Renal cortical epithelial cell (primary cell): ENCODE data around the gene FBXL4. TPM values are rescaled to one million over a fixed set of nuclear protein-coding genes. Genes with fewer than 3 reads are reported as not detected.

Experiments
- DNase-seq: peaks from one replicate; pipeline ENCODE4 v3.0.0-alpha.2; 2011; ENCODE audit warnings: low read depth
- total RNA-seq: library from RNA; depleted of rRNA; stranded (reverse); fragments of >200 nt; gene quantifications from 2 replicates; pipeline ENCODE4 v1.2.3, GENCODE V29; 2014

FBXL4 gene
- total RNA-seq, 1 donor from 2014 or later, result 39.4 TPM

- DNase-seq, result no peak
Observed at GRCh38 chr6:98824902-98825599, 122.7 kb downstream of the FBXL4 start.

GRCh38 chr6:98824162-98824901, 123.4 kb downstream of the FBXL4 start:
- DNase-seq, result no peak

- no peak for DNase-seq
Observed at GRCh38 chr6:98823428-98824161, 124.2 kb downstream of the FBXL4 start.

GRCh38 chr6:98821756-98822405, 125.9 kb downstream of the FBXL4 start:
- DNase-seq, result no peak

Other genes starting within 250 kb of the FBXL4 start
- not detected in 2 replicates for gene POU3F2, start 113.4 kb downstream of the FBXL4 start, total RNA-seq